SK-N-SH (cell line): ENCODE measurements around the gene SLC25A26. TPM values are rescaled to one million over a fixed set of nuclear protein-coding genes. Genes with fewer than 3 reads are reported as not detected.

Experiments
- CTCF ChIA-PET: fragments of 300-600, 350-600 bp; formaldehyde crosslinking; extraction: SDS; loops from one replicate; lab custom pipeline; 2021; lab: Yijun Ruan, JAX
- POLR2A ChIA-PET: fragments of 350-600 bp; sonication (Branson Sonifier 250); formaldehyde crosslinking; extraction: SDS; loops from one replicate; lab custom pipeline; 2020; ENCODE audit warnings: antibody characterized with exemption, inconsistent platforms; lab: Yijun Ruan, JAX
- DNase-seq: peaks from one replicate; pipeline ENCODE4 v3.0.0; 2012
- H2AFZ ChIP-seq: fragments of 200-600 bp; sonication (generic); 2 replicates; pipeline ENCODE4 v1.8.1; 2016; ENCODE audit warnings: antibody characterized with exemption, mild to moderate bottlenecking, low read depth
- H3F3A ChIP-seq: fragments of 200-600 bp; sonication (generic); replicated peaks from 2 replicates; pipeline ENCODE3; 2016; ENCODE audit warnings: antibody characterized with exemption, mild to moderate bottlenecking; ENCODE audit not compliant: insufficient read depth
- H3K27ac ChIP-seq, 2 experiments: fragments of 200-500 bp in 1 of 2; fragments of 200-600 bp in 1 of 2; sonication (Bioruptor generic) in 1 of 2; sonication (generic), shearing (Covaris generic) in 1 of 2; 2 replicates each; pipeline versions ENCODE4 v1.5.1 to v1.6.1; 2014 to 2016; ENCODE audit warnings: low read depth in 2 of 2, inconsistent platforms in 1 of 2, low read length in 1 of 2, mild to moderate bottlenecking in 1 of 2, mixed read lengths in 1 of 2
- H3K27me3 ChIP-seq: fragments of 200-600 bp; sonication (generic), shearing (Covaris generic); 2 replicates; pipeline ENCODE4 v1.6.1; 2016; ENCODE audit warnings: mixed run types; ENCODE audit not compliant: insufficient read depth
- H3K36me3 ChIP-seq, 2 experiments: fragments of 200-500 bp in 1 of 2; fragments of 200-600 bp in 1 of 2; sonication (Bioruptor generic) in 1 of 2; sonication (generic) in 1 of 2; replicated peaks in 1 of 2; 2 replicates each; pipeline versions ENCODE3 to v1.5.1; 2014 to 2016; ENCODE audit warnings: low read length in 1 of 2, mild to moderate bottlenecking in 1 of 2; ENCODE audit not compliant: insufficient read depth in 2 of 2, control insufficient read depth in 1 of 2
- H3K4me1 ChIP-seq, 2 experiments: fragments of 200-500 bp in 1 of 2; fragments of 200-600 bp in 1 of 2; sonication (Bioruptor generic) in 1 of 2; sonication (generic), shearing (Covaris generic) in 1 of 2; 2 replicates each; pipeline versions ENCODE4 v1.5.1 to v1.6.1; 2014 to 2016; ENCODE audit warnings: low read depth in 1 of 2, low read length in 1 of 2, mixed run types in 1 of 2; ENCODE audit not compliant: insufficient read depth in 2 of 2, control insufficient read depth in 1 of 2
- H3K4me2 ChIP-seq: fragments of 200-600 bp; sonication (generic), shearing (Covaris generic); 2 replicates; pipeline ENCODE4 v1.6.1; 2017; ENCODE audit warnings: mixed run types
- H3K4me3 ChIP-seq, 2 experiments: fragments of 200-500 bp in 1 of 2; fragments of 200-600 bp in 1 of 2; sonication (Bioruptor generic) in 1 of 2; sonication (generic), shearing (Covaris generic) in 1 of 2; 2 replicates each; pipeline versions ENCODE4 v1.5.1 to v1.8.1; 2014 to 2016; ENCODE audit warnings: low read depth in 2 of 2, inconsistent platforms in 1 of 2, low read length in 1 of 2, mild to moderate bottlenecking in 1 of 2, mixed read lengths in 1 of 2, moderate library complexity in 1 of 2
- H3K79me2 ChIP-seq: fragments of 200-600 bp; sonication (generic); 2 replicates; pipeline ENCODE4 v1.8.1; 2017; ENCODE audit warnings: mild to moderate bottlenecking; ENCODE audit not compliant: insufficient read depth
- H3K9ac ChIP-seq: fragments of 200-600 bp; sonication (generic); 2 replicates; pipeline ENCODE4 v1.6.1; 2017; ENCODE audit warnings: mixed run types
- H3K9me2 ChIP-seq: fragments of 200-600 bp; sonication (generic); 2 replicates; pipeline ENCODE4 v1.6.1; 2017; ENCODE audit warnings: mixed run types
- H3K9me3 ChIP-seq: fragments of 200-600 bp; sonication (generic); 2 replicates; pipeline ENCODE4 v1.6.1; 2017; ENCODE audit warnings: mixed run types, mild to moderate bottlenecking, moderate library complexity
- H4K20me1 ChIP-seq: fragments of 200-600 bp; sonication (generic); 2 replicates; pipeline ENCODE4 v1.6.1; 2017; ENCODE audit warnings: mild to moderate bottlenecking, mixed run types; ENCODE audit not compliant: insufficient read depth
- CHD2 ChIP-seq: fragments of 150-350 bp; IDR thresholded peaks from 2 replicates; pipeline ENCODE4 v1.6.1; 2018; ENCODE audit warnings: low read length; ENCODE audit not compliant: partially characterized antibody
- ELF1 ChIP-seq: IDR thresholded peaks from 2 replicates; pipeline ENCODE4 v1.4.0; 2012
- FOSL2 ChIP-seq: IDR thresholded peaks from 2 replicates; pipeline ENCODE4 v1.4.0; 2012; ENCODE audit warnings: low read depth, mild to moderate bottlenecking, moderate library complexity, borderline replicate concordance
- GABPA ChIP-seq: IDR thresholded peaks from 2 replicates; pipeline ENCODE4 v1.4.0; 2012; ENCODE audit warnings: low read depth, mild to moderate bottlenecking
- MXI1 ChIP-seq: IDR thresholded peaks from 2 replicates; pipeline ENCODE4 v1.6.1; 2012; ENCODE audit warnings: mild to moderate bottlenecking, low read depth, low read length, improper control_type of control experiment
- NFIC ChIP-seq: IDR thresholded peaks from 2 replicates; pipeline ENCODE4 v1.4.0; 2012; ENCODE audit warnings: borderline replicate concordance
- NRF1 ChIP-seq: IDR thresholded peaks from 2 replicates; pipeline ENCODE4 v1.6.1; 2012; ENCODE audit warnings: low read depth, mild to moderate bottlenecking, low read length
- POLR2AphosphoS5 ChIP-seq: IDR thresholded peaks from 2 replicates; pipeline ENCODE4 v1.6.1; 2012; ENCODE audit warnings: low read depth, low read length
- RFX5 ChIP-seq: IDR thresholded peaks from 2 replicates; pipeline ENCODE4 v1.6.1; 2012; ENCODE audit warnings: mild to moderate bottlenecking, improper control_type of control experiment, low read length
- TAF1 ChIP-seq: IDR thresholded peaks from 2 replicates; pipeline ENCODE4 v1.6.1; 2012; ENCODE audit warnings: low read depth, mild to moderate bottlenecking, low read length, moderate library complexity, borderline replicate concordance
- TCF12 ChIP-seq: IDR thresholded peaks from 2 replicates; pipeline ENCODE4 v1.4.0; 2012
- TEAD4 ChIP-seq: IDR thresholded peaks from 2 replicates; pipeline ENCODE4 v1.4.0; 2012; ENCODE audit warnings: mild to moderate bottlenecking, borderline replicate concordance; ENCODE audit not compliant: insufficient read depth
- YY1 ChIP-seq: IDR thresholded peaks from 2 replicates; pipeline ENCODE4 v1.4.0; 2012; ENCODE audit warnings: low read depth, mild to moderate bottlenecking
- WGBS: methylation state at CpG from one replicate; pipeline ENCODE4 v1.1.6; 2017; ENCODE audit warnings: low lambda C conversion rate; 5-methylcytosine and 5-hydroxymethylcytosine counted together
- polyA plus RNA-seq, 3 experiments: library from polyadenylated mRNA; depleted of rRNA; stranded (reverse); fragments of >200 nt; gene quantifications; 2 replicates each; pipeline ENCODE4 v1.2.3, GENCODE V29; 2012
- TF ChIP-seq, protein P1 (sequence below): fragments of 150-350 bp; IDR thresholded peaks from 2 replicates; pipeline ENCODE4 v1.6.1; 2016; ENCODE audit warnings: mild to moderate bottlenecking, low read depth, low read length
- TF ChIP-seq, protein P2 (sequence below): fragments of 150-350 bp; IDR thresholded peaks from 2 replicates; pipeline ENCODE4 v1.6.1; 2017; ENCODE audit warnings: antibody characterized with exemption, low read length, low read depth, borderline replicate concordance
- TF ChIP-seq, protein P3 (sequence below): IDR thresholded peaks from 2 replicates; pipeline ENCODE4 v1.6.1; 2012; ENCODE audit warnings: mild to moderate bottlenecking, low read depth, low read length, moderate library complexity
- TF ChIP-seq, protein P4 (sequence below): fragments of 200-600 bp; sonication (generic); IDR thresholded peaks from 2 replicates; pipeline ENCODE4 v1.6.1; 2017; ENCODE audit warnings: antibody characterized with exemption, mild to moderate bottlenecking, moderate library complexity

Gene SLC25A26
- polyA plus RNA-seq, 1 of the 3 experiments (the other 2 are of a cell fraction) = 31.8 TPM

DNA sequence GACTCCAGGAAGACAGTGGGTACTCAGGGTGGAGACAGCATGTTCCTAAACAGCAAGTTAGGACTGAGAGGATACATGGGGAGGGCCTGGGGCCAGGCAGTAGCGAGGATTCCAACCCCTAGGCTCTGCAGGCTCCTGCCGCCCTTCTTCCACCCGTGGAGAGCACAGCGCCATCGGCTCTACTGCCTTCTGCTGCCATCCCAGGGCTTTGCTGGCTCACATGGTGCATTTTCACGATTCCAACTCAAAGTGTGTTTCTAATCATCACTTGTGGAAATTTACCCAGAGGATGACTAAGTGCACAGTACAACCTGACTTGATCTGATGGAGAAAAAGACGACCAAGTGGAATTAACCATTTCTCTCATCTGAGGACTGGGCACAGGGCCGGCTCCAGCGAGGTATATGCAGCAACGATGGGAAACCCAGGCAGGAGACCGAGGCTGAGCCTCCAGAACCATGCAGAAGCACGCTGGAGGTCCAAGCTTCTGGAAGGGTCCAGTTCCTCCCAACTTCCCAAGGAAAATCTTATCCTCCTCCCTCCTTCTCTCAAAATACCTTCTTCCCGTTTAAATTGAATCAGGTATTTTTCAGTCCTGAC lies 175.5 kb downstream of the SLC25A26 start:
- Histone ChIP-seq H3K9ac (no peak overlapping the region), H3K9me2 (no peaks in the 10 kb centered on the region), H2AFZ (no peak overlapping the region), H3K9me3 (no peaks in the 10 kb centered on the region), H3K27ac (no peak overlapping the region), H3K4me1 (peaks cover 0 to 13% of the 10 kb centered on the region in 2 experiments; a peak in 1 of 4 replicates), H3F3A (no peaks in the 10 kb centered on the region)
- CTCF ChIA-PET = interaction anchor here (3.6 to 4.2 kb wide), 2 partner anchors 11 to 12 kb away, joined by 27 to 34 read pairs; no protein-coding TSS in a partner anchor
- DNase-seq = no peak
- 92% methylated on average over 13 of the region's 13 CpGs for WGBS
- no peak for TF ChIP-seq NRF1
- TF ChIP-seq, protein P1, sequence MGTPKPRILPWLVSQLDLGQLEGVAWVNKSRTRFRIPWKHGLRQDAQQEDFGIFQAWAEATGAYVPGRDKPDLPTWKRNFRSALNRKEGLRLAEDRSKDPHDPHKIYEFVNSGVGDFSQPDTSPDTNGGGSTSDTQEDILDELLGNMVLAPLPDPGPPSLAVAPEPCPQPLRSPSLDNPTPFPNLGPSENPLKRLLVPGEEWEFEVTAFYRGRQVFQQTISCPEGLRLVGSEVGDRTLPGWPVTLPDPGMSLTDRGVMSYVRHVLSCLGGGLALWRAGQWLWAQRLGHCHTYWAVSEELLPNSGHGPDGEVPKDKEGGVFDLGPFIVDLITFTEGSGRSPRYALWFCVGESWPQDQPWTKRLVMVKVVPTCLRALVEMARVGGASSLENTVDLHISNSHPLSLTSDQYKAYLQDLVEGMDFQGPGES = no peak
- TF ChIP-seq POLR2AphosphoS5 = no peak
- TF ChIP-seq TEAD4 = no peak
- TF ChIP-seq YY1 = no peak
- TF ChIP-seq GABPA = no peak
- TF ChIP-seq, protein P2, sequence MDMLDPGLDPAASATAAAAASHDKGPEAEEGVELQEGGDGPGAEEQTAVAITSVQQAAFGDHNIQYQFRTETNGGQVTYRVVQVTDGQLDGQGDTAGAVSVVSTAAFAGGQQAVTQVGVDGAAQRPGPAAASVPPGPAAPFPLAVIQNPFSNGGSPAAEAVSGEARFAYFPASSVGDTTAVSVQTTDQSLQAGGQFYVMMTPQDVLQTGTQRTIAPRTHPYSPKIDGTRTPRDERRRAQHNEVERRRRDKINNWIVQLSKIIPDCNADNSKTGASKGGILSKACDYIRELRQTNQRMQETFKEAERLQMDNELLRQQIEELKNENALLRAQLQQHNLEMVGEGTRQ = no peak
- TF ChIP-seq, protein P3, sequence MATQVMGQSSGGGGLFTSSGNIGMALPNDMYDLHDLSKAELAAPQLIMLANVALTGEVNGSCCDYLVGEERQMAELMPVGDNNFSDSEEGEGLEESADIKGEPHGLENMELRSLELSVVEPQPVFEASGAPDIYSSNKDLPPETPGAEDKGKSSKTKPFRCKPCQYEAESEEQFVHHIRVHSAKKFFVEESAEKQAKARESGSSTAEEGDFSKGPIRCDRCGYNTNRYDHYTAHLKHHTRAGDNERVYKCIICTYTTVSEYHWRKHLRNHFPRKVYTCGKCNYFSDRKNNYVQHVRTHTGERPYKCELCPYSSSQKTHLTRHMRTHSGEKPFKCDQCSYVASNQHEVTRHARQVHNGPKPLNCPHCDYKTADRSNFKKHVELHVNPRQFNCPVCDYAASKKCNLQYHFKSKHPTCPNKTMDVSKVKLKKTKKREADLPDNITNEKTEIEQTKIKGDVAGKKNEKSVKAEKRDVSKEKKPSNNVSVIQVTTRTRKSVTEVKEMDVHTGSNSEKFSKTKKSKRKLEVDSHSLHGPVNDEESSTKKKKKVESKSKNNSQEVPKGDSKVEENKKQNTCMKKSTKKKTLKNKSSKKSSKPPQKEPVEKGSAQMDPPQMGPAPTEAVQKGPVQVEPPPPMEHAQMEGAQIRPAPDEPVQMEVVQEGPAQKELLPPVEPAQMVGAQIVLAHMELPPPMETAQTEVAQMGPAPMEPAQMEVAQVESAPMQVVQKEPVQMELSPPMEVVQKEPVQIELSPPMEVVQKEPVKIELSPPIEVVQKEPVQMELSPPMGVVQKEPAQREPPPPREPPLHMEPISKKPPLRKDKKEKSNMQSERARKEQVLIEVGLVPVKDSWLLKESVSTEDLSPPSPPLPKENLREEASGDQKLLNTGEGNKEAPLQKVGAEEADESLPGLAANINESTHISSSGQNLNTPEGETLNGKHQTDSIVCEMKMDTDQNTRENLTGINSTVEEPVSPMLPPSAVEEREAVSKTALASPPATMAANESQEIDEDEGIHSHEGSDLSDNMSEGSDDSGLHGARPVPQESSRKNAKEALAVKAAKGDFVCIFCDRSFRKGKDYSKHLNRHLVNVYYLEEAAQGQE = no peak
- TF ChIP-seq MXI1 = no peak
- TF ChIP-seq TCF12 = no peak
- TF ChIP-seq CHD2 = no peak
- TF ChIP-seq TAF1 = no peak
- TF ChIP-seq ELF1 = no peak
- no peak for TF ChIP-seq NFIC
- TF ChIP-seq RFX5 = no peak
- no peak for TF ChIP-seq FOSL2
- TF ChIP-seq, protein P4, sequence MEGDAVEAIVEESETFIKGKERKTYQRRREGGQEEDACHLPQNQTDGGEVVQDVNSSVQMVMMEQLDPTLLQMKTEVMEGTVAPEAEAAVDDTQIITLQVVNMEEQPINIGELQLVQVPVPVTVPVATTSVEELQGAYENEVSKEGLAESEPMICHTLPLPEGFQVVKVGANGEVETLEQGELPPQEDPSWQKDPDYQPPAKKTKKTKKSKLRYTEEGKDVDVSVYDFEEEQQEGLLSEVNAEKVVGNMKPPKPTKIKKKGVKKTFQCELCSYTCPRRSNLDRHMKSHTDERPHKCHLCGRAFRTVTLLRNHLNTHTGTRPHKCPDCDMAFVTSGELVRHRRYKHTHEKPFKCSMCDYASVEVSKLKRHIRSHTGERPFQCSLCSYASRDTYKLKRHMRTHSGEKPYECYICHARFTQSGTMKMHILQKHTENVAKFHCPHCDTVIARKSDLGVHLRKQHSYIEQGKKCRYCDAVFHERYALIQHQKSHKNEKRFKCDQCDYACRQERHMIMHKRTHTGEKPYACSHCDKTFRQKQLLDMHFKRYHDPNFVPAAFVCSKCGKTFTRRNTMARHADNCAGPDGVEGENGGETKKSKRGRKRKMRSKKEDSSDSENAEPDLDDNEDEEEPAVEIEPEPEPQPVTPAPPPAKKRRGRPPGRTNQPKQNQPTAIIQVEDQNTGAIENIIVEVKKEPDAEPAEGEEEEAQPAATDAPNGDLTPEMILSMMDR = no peak
- TF ChIP-seq, all 33 proteins: peak for 0
- Histone ChIP-seq H3K79me2 (no peaks in the 10 kb centered on the region), H3K27me3 (no peaks in the 10 kb centered on the region), H3K36me3 (no peaks in the 10 kb centered on the region), H3K4me2 (no peak overlapping the region), H4K20me1 (no peaks in the 10 kb centered on the region), H3K4me3 (no peak overlapping the region)
- POLR2A ChIA-PET = no interaction called here
